ENCODE results near the gene TNNT1.
"Not testable (repeated sequence)": the region's sequence is repeated elsewhere in the genome, so short reads cannot be mapped to it uniquely, and the experiment has no call there.

Gene TNNT1

DNA sequence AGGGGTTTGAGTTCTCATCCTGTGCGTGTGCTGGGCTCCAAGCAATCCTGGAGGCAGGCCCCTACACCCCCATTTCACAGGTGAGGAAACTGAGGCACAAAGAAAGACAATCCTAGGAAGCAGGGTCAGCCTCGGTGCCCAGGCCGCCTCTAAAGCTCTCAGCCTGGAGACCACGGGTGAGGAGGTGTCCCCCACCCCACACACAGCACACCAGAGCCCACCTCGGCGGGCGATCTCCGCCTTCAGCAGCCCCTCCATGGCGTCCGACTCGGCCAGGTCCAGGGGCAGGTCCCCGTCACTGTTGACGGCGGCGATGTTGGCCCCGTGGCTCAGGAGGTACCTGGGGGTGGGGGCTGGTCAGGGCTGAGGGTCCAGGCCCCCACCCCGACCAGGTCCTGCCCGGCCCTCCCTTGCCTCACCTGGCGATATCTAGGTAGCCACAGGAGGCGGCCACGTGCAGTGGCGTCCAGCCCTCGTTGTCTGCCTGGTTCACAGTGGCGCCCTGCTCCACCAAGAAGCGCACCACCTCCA, 36.7 kb downstream of the TNNT1 start:
- no peak for DNase-seq
- H3K4me1 Mint-ChIP-seq: peaks cover 52% of the 10 kb centered on the region
- H3K36me3 Mint-ChIP-seq (ENCODE audit: low read depth): peaks cover 13% of the 10 kb centered on the region
- H3K27me3 Mint-ChIP-seq (ENCODE audit: low read depth, poor library complexity): peaks cover 3% of the 10 kb centered on the region
- no peaks in the 10 kb centered on the region for H3K9me3 Mint-ChIP-seq
- H3K4me3 Mint-ChIP-seq: no peak overlapping the region
- no peak for TF ChIP-seq CTCF (IDR thresholded peaks at IDR 0.05)
- H3K27ac Mint-ChIP-seq: no peak overlapping the region

DNA sequence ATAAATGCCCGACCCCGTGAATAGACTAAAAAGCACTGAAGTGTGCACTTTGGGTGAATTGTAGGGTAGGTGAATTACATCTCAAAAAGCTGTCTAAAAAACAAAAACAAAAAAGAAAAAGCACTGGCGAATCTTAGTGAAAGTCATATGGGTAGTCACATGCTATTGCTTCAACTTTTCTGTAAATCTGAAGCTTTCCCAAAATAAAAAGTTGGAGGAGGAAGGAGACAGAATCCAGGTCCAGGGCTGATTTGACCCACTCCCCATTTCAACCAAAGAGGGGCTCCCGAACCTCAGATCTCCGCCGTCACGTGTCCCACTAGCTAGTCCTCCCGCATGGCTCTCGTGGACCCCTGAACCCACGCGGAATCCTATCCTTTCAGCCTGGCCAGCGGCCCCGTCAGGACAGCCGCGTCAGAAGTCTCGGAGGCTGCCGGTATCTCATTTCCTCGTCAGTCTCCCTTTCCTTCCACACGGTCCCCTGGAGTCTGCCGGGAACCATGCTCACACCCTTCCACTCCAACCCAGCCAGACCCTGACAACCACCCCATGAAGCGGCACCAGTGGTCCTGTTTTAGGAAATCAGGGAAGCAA, 37.7 kb downstream of the TNNT1 start:
- no peak for TF ChIP-seq CTCF (IDR thresholded peaks at IDR 0.05)
- H3K4me3 Mint-ChIP-seq: no peak overlapping the region
- H3K4me1 Mint-ChIP-seq: peaks cover 47% of the 10 kb centered on the region
- H3K36me3 Mint-ChIP-seq (ENCODE audit: low read depth): peaks cover 20% of the 10 kb centered on the region
- peaks cover 3% of the 10 kb centered on the region for H3K27me3 Mint-ChIP-seq (ENCODE audit: low read depth, poor library complexity)
- no peak for DNase-seq
- peak overlapping the region; percentile 81 for H3K27ac Mint-ChIP-seq
- H3K9me3 Mint-ChIP-seq: no peaks in the 10 kb centered on the region

DNA sequence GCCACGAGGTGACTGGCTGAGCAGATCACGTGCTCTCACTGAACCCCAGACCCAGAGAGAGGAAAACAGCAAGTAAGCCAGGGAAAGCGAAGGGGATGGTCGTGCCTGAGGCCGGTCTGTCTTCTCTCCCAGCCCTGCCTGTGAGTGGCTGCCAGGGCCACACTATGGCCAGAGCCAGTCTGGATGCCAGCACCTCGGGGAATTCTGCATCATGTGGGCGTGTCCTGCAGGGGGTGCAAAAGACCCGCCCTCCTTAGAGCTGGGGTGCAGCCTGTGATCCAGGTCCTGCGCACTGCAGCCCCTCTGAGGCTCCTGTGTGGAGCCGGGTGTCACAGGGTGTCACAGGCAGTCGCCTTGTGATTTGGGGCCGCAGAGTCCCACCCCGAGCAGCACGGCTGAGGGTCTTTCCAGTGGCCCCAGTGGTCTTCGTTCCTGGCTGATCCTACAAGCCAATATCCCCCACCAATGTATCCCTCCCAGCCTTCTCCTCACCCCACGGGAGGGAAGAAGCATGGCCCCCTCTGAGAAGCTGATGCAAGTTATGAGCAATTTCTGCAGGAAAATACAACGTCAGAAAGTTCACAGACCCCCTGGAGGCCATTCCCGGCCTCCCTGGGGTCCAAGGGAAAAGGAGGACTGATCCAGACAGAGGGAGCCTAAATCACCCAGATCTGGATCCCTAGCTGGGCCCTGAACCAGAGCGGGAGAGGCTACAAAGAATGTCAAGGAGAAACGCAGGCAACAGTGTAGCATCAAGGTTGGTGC, 39.3 kb downstream of the TNNT1 start:
- DNase-seq: no peak
- TF ChIP-seq CTCF (IDR thresholded peaks at IDR 0.05): no peak
- Mint-ChIP-seq H3K4me3 (no peak overlapping the region), H3K27ac (peak overlapping the region; percentile 92), H3K27me3 (ENCODE audit: low read depth, poor library complexity) (no peaks in the 10 kb centered on the region), H3K4me1 (peaks cover 31% of the 10 kb centered on the region), H3K36me3 (ENCODE audit: low read depth) (peaks cover 32% of the 10 kb centered on the region), H3K9me3 (no peaks in the 10 kb centered on the region)

DNA sequence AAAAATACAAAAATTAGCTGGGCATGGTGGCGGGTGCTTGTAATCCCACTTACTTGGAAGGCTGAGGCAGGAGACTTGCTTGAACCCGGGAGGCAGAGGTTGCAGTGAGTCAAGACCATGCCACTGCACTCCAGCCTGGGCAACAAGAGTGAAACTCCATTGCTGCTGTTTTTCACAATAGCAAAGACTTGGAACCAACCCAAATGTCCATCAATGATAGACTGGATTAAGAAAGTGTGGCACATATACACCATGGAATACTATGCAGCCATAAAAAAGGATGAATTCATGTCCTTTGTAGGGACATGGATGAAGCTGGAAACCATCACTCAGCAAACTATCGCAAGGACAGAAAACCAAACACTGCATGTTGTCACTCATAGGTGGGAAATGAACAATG, 41.8 kb downstream of the TNNT1 start:
- not testable (repeated sequence) for H3K27me3 Mint-ChIP-seq (ENCODE audit: low read depth, poor library complexity); H3K27ac Mint-ChIP-seq; H3K4me3 Mint-ChIP-seq; DNase-seq
- Mint-ChIP-seq H3K9me3 (peaks cover 14% of the 10 kb centered on the region), H3K36me3 (ENCODE audit: low read depth) (peaks cover 47% of the 10 kb centered on the region), H3K4me1 (peaks cover 11% of the 10 kb centered on the region)

DNA sequence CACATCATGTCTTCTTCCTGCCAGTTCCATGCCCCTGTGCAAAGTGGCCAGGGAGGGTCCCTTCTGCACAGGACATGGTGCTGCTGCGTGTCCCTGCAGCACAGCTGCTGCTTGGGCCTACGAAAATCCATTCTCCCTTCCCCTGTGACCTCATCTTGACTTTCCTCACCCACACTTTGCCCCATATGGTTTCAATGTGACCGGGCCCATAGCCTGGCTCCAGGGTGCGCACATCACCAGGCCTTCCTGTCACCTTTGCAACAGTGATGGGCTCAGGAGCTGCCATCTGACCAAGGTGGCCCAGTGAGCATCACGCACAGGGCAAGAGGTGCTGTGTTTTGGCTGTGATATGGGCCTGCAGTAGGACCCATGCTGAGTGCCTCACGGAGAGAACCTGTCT, 42.4 kb downstream of the TNNT1 start:
- Mint-ChIP-seq H3K36me3 (ENCODE audit: low read depth) (peaks cover 54% of the 10 kb centered on the region), H3K27me3 (ENCODE audit: low read depth, poor library complexity) (no peaks in the 10 kb centered on the region), H3K4me3 (no peak overlapping the region), H3K9me3 (peaks cover 19% of the 10 kb centered on the region), H3K27ac (no peak overlapping the region), H3K4me1 (peaks cover 9% of the 10 kb centered on the region)
- no peak for TF ChIP-seq CTCF (IDR thresholded peaks at IDR 0.05)
- DNase-seq: no peak

DNA sequence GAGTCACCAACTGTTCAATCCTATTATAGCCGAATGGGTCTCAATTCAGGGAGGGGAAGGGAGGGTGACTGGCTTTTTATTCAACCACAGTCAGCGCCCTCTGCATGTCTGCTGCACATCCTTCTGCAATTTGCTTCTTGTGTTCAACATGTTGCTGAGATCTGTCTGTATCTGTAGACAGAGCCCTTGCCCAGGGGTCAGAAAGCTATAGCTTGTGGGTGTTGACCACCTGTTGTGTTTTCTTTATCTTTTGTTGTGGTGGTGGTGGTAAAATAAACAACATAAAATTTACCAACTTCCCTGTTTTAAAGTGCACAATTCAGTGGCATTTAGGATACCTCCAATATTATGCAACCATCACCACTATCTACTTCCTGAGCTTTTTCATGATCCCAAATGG, 43.8 kb downstream of the TNNT1 start:
- DNase-seq: no peak
- H3K27me3 Mint-ChIP-seq (ENCODE audit: low read depth, poor library complexity): no peaks in the 10 kb centered on the region
- no peak overlapping the region for H3K4me3 Mint-ChIP-seq
- H3K4me1 Mint-ChIP-seq: peaks cover 2% of the 10 kb centered on the region
- H3K9me3 Mint-ChIP-seq: peaks cover 19% of the 10 kb centered on the region
- no peak overlapping the region for H3K27ac Mint-ChIP-seq
- TF ChIP-seq CTCF (IDR thresholded peaks at IDR 0.05): no peak
- H3K36me3 Mint-ChIP-seq (ENCODE audit: low read depth): peaks cover 56% of the 10 kb centered on the region

Data from nephron progenitor cell (in vitro differentiated cells).